GM12878 (cell line): ENCODE measurements around the gene ZDHHC11. TPM values are rescaled to one million over a fixed set of nuclear protein-coding genes. Genes with fewer than 3 reads are reported as not detected.

ENCODE experiments used
- ATAC-seq: fragments of 200-7000 bp; cut with Tn5 transposase; 3 replicates; pipeline ENCODE4 v1.9.1; 2020; ENCODE audit warnings: mild to moderate bottlenecking, moderate library complexity
- Bru-seq: library from RNA; stranded (reverse); fragments of 400-500 nt; gene quantifications from one replicate; lab custom pipeline; 2021; lab: Mats Ljungman, UMichigan
- BruChase-seq, 2 experiments: library from RNA; stranded (reverse); fragments of 400-500 nt; gene quantifications; one replicate each; lab custom pipeline; 2021; lab: Mats Ljungman, UMichigan
- BruUV-seq: library from RNA; stranded (reverse); fragments of 400-500 nt; replicated peaks from 2 replicates; lab custom pipeline; 2021; lab: Mats Ljungman, UMichigan
- CTCF ChIA-PET: fragments of 300-600 bp; sonication (Branson Sonifier 250); formaldehyde crosslinking; extraction: SDS; loops from one replicate; lab custom pipeline; 2021; ENCODE audit warnings: inconsistent platforms; lab: Yijun Ruan, JAX
- POLR2A ChIA-PET: fragments of 350-600 bp; formaldehyde crosslinking; extraction: SDS; loops from one replicate; lab custom pipeline; 2021; ENCODE audit warnings: inconsistent platforms; lab: Charles Lee
- RAD21 ChIA-PET: fragments of 300-600 bp; sonication (Branson Sonifier 250); formaldehyde crosslinking; loops from one replicate; lab custom pipeline; 2023; ENCODE audit warnings: antibody characterized with exemption; ENCODE audit not compliant: unreplicated experiment; lab: Charles Lee
- SMC1A ChIA-PET: fragments of 300-600 bp; sonication (Branson Sonifier 250); formaldehyde crosslinking; loops from one replicate; lab custom pipeline; 2023; ENCODE audit not compliant: unreplicated experiment, uncharacterized antibody; lab: Charles Lee
- DNase-seq: peaks from one replicate; pipeline ENCODE4 v3.0.0-alpha.2; 2011; ENCODE audit warnings: low read depth, low spot score
- FAIRE-seq: peaks from 3 replicates; lab custom pipeline; 2011; peaks lifted over from hg19 to GRCh38; lab: Jason Lieb, UNC
- H2AFZ ChIP-seq: 2 replicates; pipeline ENCODE4 v1.6.0; 2011; ENCODE audit warnings: low read depth, low read length, control low read depth; ENCODE audit not compliant: control insufficient read depth
- H3K27ac ChIP-seq: 2 replicates; pipeline ENCODE4 v1.5.1; 2011; ENCODE audit warnings: control low read depth; ENCODE audit not compliant: control insufficient read depth, insufficient read depth
- H3K27me3 ChIP-seq, 2 experiments: replicated peaks in 1 of 2; 2 replicates each; pipeline versions ENCODE4 v1.6.0 to v1.6.1; 2011; ENCODE audit warnings: low read length in 1 of 2; ENCODE audit not compliant: control insufficient read depth in 2 of 2, insufficient read depth in 2 of 2
- H3K36me3 ChIP-seq, 2 experiments: 2 replicates each; pipeline ENCODE4 v1.5.1; 2011; ENCODE audit warnings: low read length in 1 of 2; ENCODE audit not compliant: control insufficient read depth in 2 of 2, insufficient read depth in 2 of 2
- H3K4me1 ChIP-seq: 2 replicates; pipeline ENCODE4 v1.6.1; 2011; ENCODE audit warnings: mild to moderate bottlenecking, low read length, moderate library complexity, mixed read lengths; ENCODE audit not compliant: control insufficient read depth, insufficient read depth
- H3K4me2 ChIP-seq: 2 replicates; pipeline ENCODE4 v1.6.0; 2011; ENCODE audit warnings: control low read depth; ENCODE audit not compliant: control insufficient read depth, insufficient read depth
- H3K4me3 ChIP-seq: fragments of 200-600 bp; sonication (generic); 2 replicates; pipeline ENCODE4 v1.5.1; 2016
- H3K79me2 ChIP-seq: 2 replicates; pipeline ENCODE4 v1.6.0; 2011; ENCODE audit warnings: low read length; ENCODE audit not compliant: control insufficient read depth, insufficient read depth
- H3K9ac ChIP-seq: 2 replicates; pipeline ENCODE4 v1.8.0; 2011; ENCODE audit warnings: low read length, control low read depth, mixed read lengths; ENCODE audit not compliant: control insufficient read depth, insufficient read depth
- H3K9me3 ChIP-seq: replicated peaks from 3 replicates; pipeline ENCODE4 v1.5.1; 2011; ENCODE audit warnings: mild to moderate bottlenecking, low read length; ENCODE audit not compliant: control insufficient read depth, insufficient read depth
- H4K20me1 ChIP-seq: 2 replicates; pipeline ENCODE4 v1.6.0; 2011; ENCODE audit not compliant: control insufficient read depth, insufficient read depth
- ATF7 ChIP-seq: fragments of 450-650 bp; IDR thresholded peaks from 2 replicates; pipeline ENCODE4 v1.6.1; 2016; ENCODE audit warnings: low read depth, mild to moderate bottlenecking
- CEBPB ChIP-seq, 2 experiments: fragments of 150-350 bp in 1 of 2; IDR thresholded peaks; 2 replicates each; pipeline ENCODE4 v1.6.1; 2012 to 2014; ENCODE audit warnings: low read depth in 2 of 2, low read length in 2 of 2, borderline replicate concordance in 1 of 2, inconsistent platforms in 1 of 2
- CREB1 ChIP-seq: IDR thresholded peaks from 2 replicates; pipeline ENCODE4 v1.6.1; 2012; ENCODE audit warnings: low read depth, mild to moderate bottlenecking, inconsistent platforms
- EED ChIP-seq: sonication (generic); IDR thresholded peaks from 2 replicates; pipeline ENCODE4 v1.6.1; 2016; ENCODE audit warnings: antibody characterized with exemption, low read depth
- FOS ChIP-seq: IDR thresholded peaks from 3 replicates; pipeline ENCODE4 v1.6.1; 2011; ENCODE audit warnings: borderline replicate concordance; ENCODE audit not compliant: insufficient read length; ENCODE audit errors: extremely low read depth
- GABPA ChIP-seq: IDR thresholded peaks from 2 replicates; pipeline ENCODE4 v1.6.1; 2014; ENCODE audit warnings: antibody characterized with exemption, low read depth, mild to moderate bottlenecking, inconsistent platforms
- HDGF ChIP-seq: fragments of 450-650 bp; IDR thresholded peaks from 2 replicates; pipeline ENCODE4 v1.6.1; 2016; ENCODE audit warnings: antibody characterized with exemption
- IKZF1 ChIP-seq: fragments of 450-650 bp; conservative IDR thresholded peaks from 2 replicates; pipeline ENCODE4 v1.6.1; 2017; ENCODE audit warnings: antibody characterized with exemption, mild to moderate bottlenecking
- MEF2A ChIP-seq: IDR thresholded peaks from 2 replicates; pipeline ENCODE4 v1.6.1; 2011; ENCODE audit warnings: low read depth, mild to moderate bottlenecking, low read length, moderate library complexity; ENCODE audit not compliant: insufficient read depth
- MXI1 ChIP-seq: fragments of 150-350 bp; IDR thresholded peaks from 2 replicates; pipeline ENCODE4 v1.6.1; 2011; ENCODE audit warnings: low read depth, mild to moderate bottlenecking, inconsistent platforms, low read length, improper control_type of control experiment
- NFYB ChIP-seq: IDR thresholded peaks from 2 replicates; pipeline ENCODE4 v1.6.1; 2011; ENCODE audit warnings: low read depth, mild to moderate bottlenecking, low read length, improper control_type of control experiment, moderate library complexity; ENCODE audit not compliant: insufficient read depth
- NR2C1 ChIP-seq: fragments of 450-650 bp; IDR thresholded peaks from 2 replicates; pipeline ENCODE4 v1.6.1; 2017; ENCODE audit warnings: antibody characterized with exemption, mild to moderate bottlenecking, moderate library complexity
- NRF1 ChIP-seq: conservative IDR thresholded peaks from 2 replicates; pipeline ENCODE4 v1.6.1; 2011; ENCODE audit warnings: mild to moderate bottlenecking, low read depth, low read length, improper control_type of control experiment
- SMAD1 ChIP-seq: fragments of 450-650 bp; IDR thresholded peaks from 2 replicates; pipeline ENCODE4 v1.6.1; 2018; ENCODE audit warnings: mild to moderate bottlenecking, low read depth; ENCODE audit not compliant: partially characterized antibody
- SMAD5 ChIP-seq: IDR thresholded peaks from 2 replicates; pipeline ENCODE4 v1.6.1; 2016; ENCODE audit warnings: antibody characterized with exemption, low read depth
- SPI1 ChIP-seq: IDR thresholded peaks from 2 replicates; pipeline ENCODE4 v1.6.1; 2011; ENCODE audit warnings: low read depth, mild to moderate bottlenecking, low read length, moderate library complexity, borderline replicate concordance; ENCODE audit not compliant: insufficient read depth
- TBL1XR1 ChIP-seq: IDR thresholded peaks from 2 replicates; pipeline ENCODE4 v1.6.1; 2012; ENCODE audit warnings: low read depth, low read length, improper control_type of control experiment
- WGBS: methylation state at CpG from one replicate; pipeline ENCODE4 v1.1.6; 2016; ENCODE audit warnings: low lambda C conversion rate; ENCODE audit not compliant: insufficient replicate concordance, insufficient coverage; ENCODE audit errors: missing lambda C conversion rate; 5-methylcytosine and 5-hydroxymethylcytosine counted together
- in situ Hi-C: fragments of 300-500 bp; cut with MboI; formaldehyde crosslinking; loops from 9 replicates; pipeline ENCODE4 v1.14.3; 2018; ENCODE audit warnings: mixed read lengths
- intact Hi-C: fragments of 100-400 bp; cut with micrococcal nuclease; formaldehyde crosslinking; loops from one replicate; pipeline ENCODE4 v1.14.2; 2022; ENCODE audit not compliant: unreplicated experiment
- long read RNA-seq, 2 experiments: library from polyadenylated mRNA; unstranded; transcript quantifications; one replicate each; pipeline ENCODE4 v2.0.0, GENCODE V29; 2019 to 2020
- polyA minus RNA-seq, 3 experiments: library from RNA; depleted of rRNA, polyadenylated mRNA; stranded (reverse); fragments of >200 nt; gene quantifications; 2 replicates each; pipeline ENCODE4 v1.2.3, GENCODE V29; 2011
- polyA plus RNA-seq, 11 experiments: library from polyadenylated mRNA; depleted of rRNA in 4 of 11; unstranded in 6 of 11; stranded (reverse) in 5 of 11; fragments of >200 nt; fragmentation: Nextera tagmentation in 4 of 11; fragmentation: Illumina TruSeq in 1 of 11; extraction: Ambion mirVana in 4 of 11; extraction: Trizol in 1 of 11; gene quantifications; 1 replicate in 1 of 11; 2 replicates in 10 of 11; pipeline versions ENCODE4 v1.2.1 to v1.2.3, GENCODE V29; 2011 to 2016; ENCODE audit warnings: inconsistent platforms in 2 of 11, missing spikeins in 2 of 11, low read depth in 1 of 11
- total RNA-seq, 4 experiments: library from RNA; depleted of rRNA in 3 of 4; stranded (reverse); fragments of >200 nt in 3 of 4; fragmentation: Illumina TruSeq in 1 of 4; extraction: Trizol in 1 of 4; gene quantifications; 2 replicates each; pipeline versions ENCODE4 v1.2.1 to v1.2.3, GENCODE V29; 2013 to 2021
- TF ChIP-seq, protein P1 (sequence below): IDR thresholded peaks from 2 replicates; pipeline ENCODE4 v1.6.1; 2012; ENCODE audit warnings: low read depth, low read length, improper control_type of control experiment
- TF ChIP-seq, protein P2 (sequence below): IDR thresholded peaks from 2 replicates; pipeline ENCODE4 v1.6.1; 2011; ENCODE audit warnings: low read depth, mild to moderate bottlenecking, low read length, moderate library complexity, borderline replicate concordance; ENCODE audit errors: extremely low read depth

Gene ZDHHC11, protein sequence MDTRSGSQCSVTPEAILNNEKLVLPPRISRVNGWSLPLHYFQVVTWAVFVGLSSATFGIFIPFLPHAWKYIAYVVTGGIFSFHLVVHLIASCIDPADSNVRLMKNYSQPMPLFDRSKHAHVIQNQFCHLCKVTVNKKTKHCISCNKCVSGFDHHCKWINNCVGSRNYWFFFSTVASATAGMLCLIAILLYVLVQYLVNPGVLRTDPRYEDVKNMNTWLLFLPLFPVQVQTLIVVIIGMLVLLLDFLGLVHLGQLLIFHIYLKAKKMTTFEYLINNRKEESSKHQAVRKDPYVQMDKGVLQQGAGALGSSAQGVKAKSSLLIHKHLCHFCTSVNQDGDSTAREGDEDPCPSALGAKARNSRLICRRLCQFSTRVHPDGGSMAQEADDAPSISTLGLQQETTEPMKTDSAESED
- 17.0 and 18.9 TPM in 2 replicates for total RNA-seq (2013; cell fraction: nucleolus; rRNA removed)
- total RNA-seq (2014; rRNA removed) (0.11 and 0.60 TPM in 2 replicates), total RNA-seq (2014; rRNA removed; fragmentation: Illumina TruSeq; extraction: Trizol) (0.13 and 0.23 TPM in 2 replicates), total RNA-seq (2021) (0.61 and 1.4 TPM in 2 replicates), polyA plus RNA-seq (2011; rRNA removed) (0.14 and 0.35 TPM in 2 replicates), polyA plus RNA-seq (2014; fragmentation: Illumina TruSeq; extraction: Trizol) (0.13 and 1.3 TPM in 2 replicates), polyA plus RNA-seq (2014; fragmentation: Nextera tagmentation; extraction: Ambion mirVana) (under 1 TPM; 0.04 to 0.19 TPM), polyA plus RNA-seq (2014; rRNA removed) (0.32 and 0.55 TPM in 2 replicates), polyA plus RNA-seq (2016; fragmentation: Nextera tagmentation; extraction: Ambion mirVana) (under 1 TPM; 0.28 to 0.43 TPM), polyA minus RNA-seq (2011; rRNA and poly(A)+ RNA removed) (0.51 and 1.4 TPM in 2 replicates), Bru-seq, nascent RNA (percentile 34 among the genes with signal in this experiment), BruChase-seq, experiment 1, labeled RNA remaining after a 6-hour chase (percentile 55 among the genes with signal in this experiment), BruChase-seq, experiment 2, labeled RNA remaining after a 2-hour chase (percentile 45 among the genes with signal in this experiment)
- 1.1 TPM for polyA plus RNA-seq (2011; ENCODE audit: low read depth)
- 0.75 and 0.90 TPM in 2 replicates for polyA plus RNA-seq (2011; cell fraction: cytosol; rRNA removed)
- polyA plus RNA-seq (2011; cell fraction: nucleus; rRNA removed), result 10.7 and 12.7 TPM in 2 replicates
- polyA plus RNA-seq (2012), result 1.2 and 2.1 TPM in 2 replicates
- 0.62 TPM in 1 of 2 replicates, not detected in the other for polyA minus RNA-seq (2011; cell fraction: cytosol; rRNA and poly(A)+ RNA removed)
- polyA minus RNA-seq (2011; cell fraction: nucleus; rRNA and poly(A)+ RNA removed), result 3.2 and 3.3 TPM in 2 replicates
- long read RNA-seq, experiment 1, result 0 reads
- long read RNA-seq, experiment 2, result 0 reads

DNA sequence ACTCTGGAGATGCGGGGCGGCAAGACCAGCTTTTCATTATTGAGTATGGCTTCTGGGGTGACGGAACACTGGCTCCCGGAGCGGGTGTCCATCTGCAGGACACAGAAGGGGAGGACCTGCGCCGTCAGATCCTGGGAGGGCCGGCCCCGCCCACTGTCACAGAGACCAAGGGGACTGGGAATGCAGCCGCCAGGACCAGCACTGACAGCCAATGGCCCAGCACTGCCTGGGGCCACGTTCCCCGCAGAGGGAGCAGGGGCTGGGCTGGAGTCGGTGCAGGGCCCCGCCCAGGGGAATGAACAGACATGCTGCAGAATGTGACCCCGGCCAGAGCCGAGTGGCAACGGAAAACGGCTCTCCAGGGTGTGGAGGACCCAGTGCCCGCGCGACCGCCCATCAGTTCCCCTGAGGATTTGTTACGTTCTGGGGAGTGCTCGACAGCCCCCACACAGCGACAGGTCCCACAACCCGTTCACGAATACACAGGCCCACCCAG is at the start of gene ZDHHC11:
ZDHHC11 (minus strand) TSS at position 476 of the 496 bp plus-strand sequence; CDS start at position 92, 384 bp downstream.
- ATAC-seq (no peak), DNase-seq (no peak), FAIRE-seq (no peak)
- Histone ChIP-seq H3K9me3 (no peaks in the 10 kb centered on the region), H3K27me3 (no peaks in the 10 kb centered on the region), H2AFZ (no peak within 1 kb of the TSS), H3K4me1 (no peaks in the 10 kb centered on the region), H3K36me3 (no peaks in the 10 kb centered on the region), H3K79me2 (no peaks in the 10 kb centered on the region), H3K27ac (no peak within 1 kb of the TSS), H3K4me3 (no peak within 1 kb of the TSS), H3K4me2 (no peak within 1 kb of the TSS), H3K9ac (no peak within 1 kb of the TSS), H4K20me1 (no peaks in the 10 kb centered on the region)
- in situ Hi-C loops, result loop anchor here (5.0 kb wide), 1 partner anchor 98 kb away; no protein-coding TSS in a partner anchor
- ChIA-PET POLR2A (no interaction called here), RAD21 (no interaction called here), CTCF (no interaction called here), SMC1A (no interaction called here)
- intact Hi-C loops, result loop anchor here (2.0 kb wide), 1 partner anchor 96 kb away; no protein-coding TSS in a partner anchor
- BruUV-seq, result no TSS peak
- 73% methylated on average over 24 of the region's 27 CpGs for WGBS
- TF ChIP-seq SMAD5 (no peak), SMAD1 (no peak), NRF1 (no peak), TBL1XR1 (no peak), HDGF (no peak), NFYB (no peak), FOS (no peak), EED (no peak), NR2C1 (no peak), MXI1 (no peak), MEF2A (no peak), GABPA (no peak), ATF7 (no peak), CREB1 (no peak), CEBPB (IDR thresholded peaks at IDR 0.05; ENCODE audit: borderline replicate concordance in 1 of 2, low read depth in 2 of 2, low read length in 2 of 2) (no peak), IKZF1 (no peak), SPI1 (no peak)
- TF ChIP-seq, protein P1, sequence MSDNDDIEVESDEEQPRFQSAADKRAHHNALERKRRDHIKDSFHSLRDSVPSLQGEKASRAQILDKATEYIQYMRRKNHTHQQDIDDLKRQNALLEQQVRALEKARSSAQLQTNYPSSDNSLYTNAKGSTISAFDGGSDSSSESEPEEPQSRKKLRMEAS, result no peak
- TF ChIP-seq, protein P2, sequence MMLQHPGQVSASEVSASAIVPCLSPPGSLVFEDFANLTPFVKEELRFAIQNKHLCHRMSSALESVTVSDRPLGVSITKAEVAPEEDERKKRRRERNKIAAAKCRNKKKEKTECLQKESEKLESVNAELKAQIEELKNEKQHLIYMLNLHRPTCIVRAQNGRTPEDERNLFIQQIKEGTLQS, result no peak
